Measurements from ENCODE around the gene PIAS1. TPM values are rescaled to one million over a fixed set of nuclear protein-coding genes. Genes with fewer than 3 reads are reported as not detected.

The PIAS1 gene
- total and polyA plus RNA-seq, 9 of the 15 experiments (the other 6 are each of a cell fraction or from before 2014, with no cell fraction given): 18.0 to 59.1 (median 28.5) TPM

- TF ChIP-seq USF1 (CRISPR knock-in tag; IDR thresholded peaks at IDR 0.05) (no peak), CBFA2T2 (conservative IDR thresholded peaks at IDR 0.05) (no peak), ZNF589 (CRISPR knock-in tag; IDR thresholded peaks at IDR 0.05; ENCODE audit: low read depth) (no peak), PML (IDR thresholded peaks at IDR 0.05; ENCODE audit: low read length) (peak; percentile 49; the same call in 1 of the 2 replicates), SIN3B (IDR thresholded peaks at IDR 0.05; ENCODE audit: low read depth) (peak; percentile 37), RAD51 (IDR thresholded peaks at IDR 0.05; ENCODE audit: borderline replicate concordance, low read depth) (no peak), ZNF766 (CRISPR knock-in tag; conservative IDR thresholded peaks at IDR 0.05) (0 out of 2 replicates have a peak, but pooled peaks have one; percentile 26), MXD1 (CRISPR knock-in tag; IDR thresholded peaks at IDR 0.05; ENCODE audit: borderline replicate concordance, poor library complexity, severe bottlenecking) (no peak), CBFB (CRISPR knock-in tag; IDR thresholded peaks at IDR 0.05) (no peak), CGGBP1 (CRISPR knock-in tag; IDR thresholded peaks at IDR 0.05) (no peak; the same call in 1 of the 2 replicates), SRF (CRISPR knock-in tag; IDR thresholded peaks at IDR 0.05) (no peak), GATA2 (CRISPR knock-in tag; IDR thresholded peaks at IDR 0.05) (no peak), JUN (IDR thresholded peaks at IDR 0.05; ENCODE audit: borderline replicate concordance, low read depth, low read length) (no peak), JUN (CRISPR knock-in tag; IDR thresholded peaks at IDR 0.05; ENCODE audit: borderline replicate concordance) (no peak), KDM4B (IDR thresholded peaks at IDR 0.05; ENCODE audit: borderline replicate concordance in 2 of 2, low read depth in 1 of 2) (no peak), YBX1 (IDR thresholded peaks at IDR 0.05) (no peak), RBBP5 (IDR thresholded peaks at IDR 0.05; ENCODE audit: borderline replicate concordance, insufficient read depth, low read length, poor library complexity, severe bottlenecking) (peak; percentile 81), ZNF75A (CRISPR knock-in tag; IDR thresholded peaks at IDR 0.05) (no peak), CEBPB (tag; IDR thresholded peaks at IDR 0.05) (no peak)
- TF ChIP-seq, protein P1, sequence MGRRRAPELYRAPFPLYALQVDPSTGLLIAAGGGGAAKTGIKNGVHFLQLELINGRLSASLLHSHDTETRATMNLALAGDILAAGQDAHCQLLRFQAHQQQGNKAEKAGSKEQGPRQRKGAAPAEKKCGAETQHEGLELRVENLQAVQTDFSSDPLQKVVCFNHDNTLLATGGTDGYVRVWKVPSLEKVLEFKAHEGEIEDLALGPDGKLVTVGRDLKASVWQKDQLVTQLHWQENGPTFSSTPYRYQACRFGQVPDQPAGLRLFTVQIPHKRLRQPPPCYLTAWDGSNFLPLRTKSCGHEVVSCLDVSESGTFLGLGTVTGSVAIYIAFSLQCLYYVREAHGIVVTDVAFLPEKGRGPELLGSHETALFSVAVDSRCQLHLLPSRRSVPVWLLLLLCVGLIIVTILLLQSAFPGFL (CRISPR knock-in tag; IDR thresholded peaks at IDR 0.05): no peak
- TF ChIP-seq, protein P2, sequence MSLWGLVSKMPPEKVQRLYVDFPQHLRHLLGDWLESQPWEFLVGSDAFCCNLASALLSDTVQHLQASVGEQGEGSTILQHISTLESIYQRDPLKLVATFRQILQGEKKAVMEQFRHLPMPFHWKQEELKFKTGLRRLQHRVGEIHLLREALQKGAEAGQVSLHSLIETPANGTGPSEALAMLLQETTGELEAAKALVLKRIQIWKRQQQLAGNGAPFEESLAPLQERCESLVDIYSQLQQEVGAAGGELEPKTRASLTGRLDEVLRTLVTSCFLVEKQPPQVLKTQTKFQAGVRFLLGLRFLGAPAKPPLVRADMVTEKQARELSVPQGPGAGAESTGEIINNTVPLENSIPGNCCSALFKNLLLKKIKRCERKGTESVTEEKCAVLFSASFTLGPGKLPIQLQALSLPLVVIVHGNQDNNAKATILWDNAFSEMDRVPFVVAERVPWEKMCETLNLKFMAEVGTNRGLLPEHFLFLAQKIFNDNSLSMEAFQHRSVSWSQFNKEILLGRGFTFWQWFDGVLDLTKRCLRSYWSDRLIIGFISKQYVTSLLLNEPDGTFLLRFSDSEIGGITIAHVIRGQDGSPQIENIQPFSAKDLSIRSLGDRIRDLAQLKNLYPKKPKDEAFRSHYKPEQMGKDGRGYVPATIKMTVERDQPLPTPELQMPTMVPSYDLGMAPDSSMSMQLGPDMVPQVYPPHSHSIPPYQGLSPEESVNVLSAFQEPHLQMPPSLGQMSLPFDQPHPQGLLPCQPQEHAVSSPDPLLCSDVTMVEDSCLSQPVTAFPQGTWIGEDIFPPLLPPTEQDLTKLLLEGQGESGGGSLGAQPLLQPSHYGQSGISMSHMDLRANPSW (CRISPR knock-in tag; IDR thresholded peaks at IDR 0.05): no peak
These were observed at the start of gene PIAS1 (continued) for GRCh38 chr15:68053701-68054627.

Data from K562 (cell line).